DOHH2 (cell line): ENCODE measurements around the gene PKIG.

ENCODE experiments used
- H3F3A ChIP-seq: fragments of 200-600 bp; sonication (generic), shearing (Covaris generic); 2 replicates; pipeline ENCODE4 v1.6.0; 2016; ENCODE audit warnings: antibody characterized with exemption, mild to moderate bottlenecking; ENCODE audit not compliant: control insufficient read depth, insufficient read depth
- H3K27ac ChIP-seq: fragments of 200-600 bp; sonication (generic); 2 replicates; pipeline ENCODE4 v1.5.1; 2014; ENCODE audit warnings: low read depth, mild to moderate bottlenecking, low read length, moderate library complexity
- H3K27me3 ChIP-seq: fragments of 200-600 bp; sonication (generic); 2 replicates; pipeline ENCODE4 v1.6.1; 2014; ENCODE audit warnings: mild to moderate bottlenecking, low read length, mixed read lengths; ENCODE audit not compliant: control insufficient read depth
- H3K36me3 ChIP-seq: fragments of 200-600 bp; sonication (generic); 2 replicates; pipeline ENCODE4 v1.6.1; 2014; ENCODE audit warnings: mild to moderate bottlenecking, low read length, moderate library complexity, mixed read lengths; ENCODE audit not compliant: control insufficient read depth
- H3K4me1 ChIP-seq: fragments of 200-600 bp; sonication (generic); 2 replicates; pipeline ENCODE4 v1.6.1; 2014; ENCODE audit warnings: mild to moderate bottlenecking, low read length, mixed read lengths; ENCODE audit not compliant: control insufficient read depth
- H3K4me2 ChIP-seq: fragments of 200-600 bp; sonication (generic); 2 replicates; pipeline ENCODE4 v1.6.0; 2014; ENCODE audit warnings: mild to moderate bottlenecking, low read length, moderate library complexity
- H3K4me3 ChIP-seq: fragments of 200-600 bp; sonication (generic); 2 replicates; pipeline ENCODE4 v1.5.1; 2014; ENCODE audit warnings: mild to moderate bottlenecking, low read length, mixed read lengths
- H3K79me2 ChIP-seq: fragments of 200-600 bp; sonication (generic); 2 replicates; pipeline ENCODE4 v1.6.1; 2014; ENCODE audit warnings: mild to moderate bottlenecking, low read length, mixed read lengths; ENCODE audit not compliant: control insufficient read depth
- H3K9me2 ChIP-seq: fragments of 200-600 bp; sonication (generic); replicated peaks from 2 replicates; pipeline ENCODE4 v1.6.1; 2014; ENCODE audit warnings: mild to moderate bottlenecking, low read length, mixed read lengths; ENCODE audit not compliant: control insufficient read depth
- H3K9me3 ChIP-seq: fragments of 200-600 bp; sonication (generic); 2 replicates; pipeline ENCODE4 v1.6.1; 2014; ENCODE audit warnings: antibody characterized with exemption, low read length, mixed read lengths; ENCODE audit not compliant: control insufficient read depth, insufficient read depth
- H4K20me1 ChIP-seq: fragments of 200-600 bp; sonication (generic); 2 replicates; pipeline ENCODE4 v1.6.0; 2014; ENCODE audit warnings: low read depth, mild to moderate bottlenecking, antibody characterized with exemption, low read length, moderate library complexity; ENCODE audit not compliant: control insufficient read depth, insufficient read depth
- CTCF ChIP-seq: fragments of 200-600 bp; sonication (generic); IDR thresholded peaks from one replicate; pipeline ENCODE4 v1.5.1; 2014; ENCODE audit warnings: antibody characterized with exemption, mild to moderate bottlenecking, low read depth, low read length; ENCODE audit not compliant: poor library complexity, severe bottlenecking
- EZH2phosphoT487 ChIP-seq: fragments of 200-600 bp; sonication (generic); IDR thresholded peaks from 2 replicates; pipeline ENCODE4 v1.6.1; 2017; ENCODE audit warnings: borderline replicate concordance, mild to moderate bottlenecking, antibody characterized with exemption, low read length, moderate library complexity, mixed read lengths

Gene PKIG

GRCh38 chr20:44624152-44624551 lies 41.8 kb downstream of the PKIG start:
- H3K79me2 ChIP-seq: no peaks in the 10 kb centered on the region

GRCh38 chr20:44624743-44625271 lies 42.4 kb downstream of the PKIG start:
- Histone ChIP-seq H3K4me2 (no peak overlapping the region), H3K27ac (no peak overlapping the region), H3K27me3 (no peaks in the 10 kb centered on the region), H3K4me3 (no peak overlapping the region), H3K9me2 (no peaks in the 10 kb centered on the region), H3K36me3 (peaks cover 34% of the 10 kb centered on the region), H3F3A (peaks cover 4% of the 10 kb centered on the region; the same call in 1 of the 2 replicates), H3K9me3 (peaks cover 12% of the 10 kb centered on the region; the same call in 1 of the 2 replicates), H3K4me1 (no peaks in the 10 kb centered on the region), H4K20me1 (no peaks in the 10 kb centered on the region), H3K79me2 (no peaks in the 10 kb centered on the region)
- TF ChIP-seq EZH2phosphoT487 (no peak), CTCF (no peak)

More at GRCh38 chr20:44624152-44624551, 41.8 kb downstream of the PKIG start:
- TF ChIP-seq EZH2phosphoT487: no peak
- TF ChIP-seq CTCF: no peak
- H3K9me3 ChIP-seq: peaks cover 12% of the 10 kb centered on the region; the same call in 1 of the 2 replicates
- no peak overlapping the region for H3K4me3 ChIP-seq
- no peaks in the 10 kb centered on the region for H3K4me1 ChIP-seq
- H3K27me3 ChIP-seq: no peaks in the 10 kb centered on the region
- no peaks in the 10 kb centered on the region for H4K20me1 ChIP-seq
- H3K9me2 ChIP-seq: no peaks in the 10 kb centered on the region
- H3K4me2 ChIP-seq: no peak overlapping the region
- H3K36me3 ChIP-seq: peaks cover 39% of the 10 kb centered on the region
- peaks cover 4% of the 10 kb centered on the region; the same call in 1 of the 2 replicates for H3F3A ChIP-seq
- no peak overlapping the region for H3K27ac ChIP-seq

GRCh38 chr20:44625361-44625760 lies 43.0 kb downstream of the PKIG start:
- Histone ChIP-seq H3K4me1 (no peaks in the 10 kb centered on the region), H3K9me2 (no peaks in the 10 kb centered on the region), H3K27me3 (no peaks in the 10 kb centered on the region), H3K36me3 (peaks cover 28% of the 10 kb centered on the region), H3K4me2 (no peak overlapping the region), H3F3A (peaks cover 3% of the 10 kb centered on the region; the same call in 1 of the 2 replicates), H3K27ac (no peak overlapping the region), H3K79me2 (no peaks in the 10 kb centered on the region), H3K9me3 (peaks cover 12% of the 10 kb centered on the region; the same call in 1 of the 2 replicates), H4K20me1 (no peaks in the 10 kb centered on the region), H3K4me3 (no peak overlapping the region)
- TF ChIP-seq CTCF (no peak), EZH2phosphoT487 (no peak)
